ENCODE data around the gene RNPEPL1. TPM values are rescaled to one million over a fixed set of nuclear protein-coding genes. Genes with fewer than 3 reads are reported as not detected.

RNPEPL1 gene
- total and polyA plus RNA-seq, 2 experiments from 2014 or later, result 6.0 to 21.0 TPM

- Mint-ChIP-seq H3K27ac (no peak overlapping the region), H3K9me3 (no peaks in the 10 kb centered on the region), H3K36me3 (ENCODE audit: low read depth) (peaks cover 2% of the 10 kb centered on the region; the same call in 1 of the 3 replicates), H3K27me3 (ENCODE audit: insufficient read depth, low read depth, poor library complexity) (peaks cover 3% of the 10 kb centered on the region), H3K4me1 (no peaks in the 10 kb centered on the region), H3K4me3 (no peak overlapping the region)
- Histone ChIP-seq H3F3A (replicated peaks; ENCODE audit: low read depth) (no peaks in the 10 kb centered on the region), H3K4me2 (no peak overlapping the region), H3K27me3 (ENCODE audit: insufficient read depth) (no peaks in the 10 kb centered on the region), H2AFZ (no peak overlapping the region), H4K20me1 (replicated peaks; ENCODE audit: insufficient read depth) (no peaks in the 10 kb centered on the region; the same call in none of the 2 replicates), H3K79me2 (replicated peaks; ENCODE audit: insufficient read depth) (no peaks in the 10 kb centered on the region), H3K4me3 (no peak overlapping the region), H3K27ac (ENCODE audit: low read depth) (no peak overlapping the region), H3K4me1 (ENCODE audit: insufficient read depth) (no peaks in the 10 kb centered on the region), H3K9me2 (ENCODE audit: insufficient read depth) (no peaks in the 10 kb centered on the region), H3K36me3 (ENCODE audit: insufficient read depth) (no peaks in the 10 kb centered on the region)
- DNase-seq (ENCODE audit: low spot score) (no peak), ATAC-seq (no peak)
- TF ChIP-seq STAT1 (IDR thresholded peaks at IDR 0.05; ENCODE audit: unreplicated experiment) (no peak), CREB1 (CRISPR knock-in tag; IDR thresholded peaks at IDR 0.05; ENCODE audit: low read depth) (no peak), POLR2AphosphoS5 (IDR thresholded peaks at IDR 0.05; ENCODE audit: low read depth) (no peak), EZH2 (IDR thresholded peaks at IDR 0.05; ENCODE audit: low read depth, unreplicated experiment) (no peak), EZH2phosphoT487 (IDR thresholded peaks at IDR 0.05; ENCODE audit: unreplicated experiment) (no peak), ZNF462 (CRISPR knock-in tag; IDR thresholded peaks at IDR 0.05) (no peak), NANOG (IDR thresholded peaks at IDR 0.05; ENCODE audit: borderline replicate concordance) (no peak), ZNF331 (CRISPR knock-in tag; IDR thresholded peaks at IDR 0.05; ENCODE audit: low read depth) (no peak)
- TF ChIP-seq, protein P1, sequence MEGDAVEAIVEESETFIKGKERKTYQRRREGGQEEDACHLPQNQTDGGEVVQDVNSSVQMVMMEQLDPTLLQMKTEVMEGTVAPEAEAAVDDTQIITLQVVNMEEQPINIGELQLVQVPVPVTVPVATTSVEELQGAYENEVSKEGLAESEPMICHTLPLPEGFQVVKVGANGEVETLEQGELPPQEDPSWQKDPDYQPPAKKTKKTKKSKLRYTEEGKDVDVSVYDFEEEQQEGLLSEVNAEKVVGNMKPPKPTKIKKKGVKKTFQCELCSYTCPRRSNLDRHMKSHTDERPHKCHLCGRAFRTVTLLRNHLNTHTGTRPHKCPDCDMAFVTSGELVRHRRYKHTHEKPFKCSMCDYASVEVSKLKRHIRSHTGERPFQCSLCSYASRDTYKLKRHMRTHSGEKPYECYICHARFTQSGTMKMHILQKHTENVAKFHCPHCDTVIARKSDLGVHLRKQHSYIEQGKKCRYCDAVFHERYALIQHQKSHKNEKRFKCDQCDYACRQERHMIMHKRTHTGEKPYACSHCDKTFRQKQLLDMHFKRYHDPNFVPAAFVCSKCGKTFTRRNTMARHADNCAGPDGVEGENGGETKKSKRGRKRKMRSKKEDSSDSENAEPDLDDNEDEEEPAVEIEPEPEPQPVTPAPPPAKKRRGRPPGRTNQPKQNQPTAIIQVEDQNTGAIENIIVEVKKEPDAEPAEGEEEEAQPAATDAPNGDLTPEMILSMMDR (conservative IDR thresholded peaks at IDR 0.05; ENCODE audit: low read depth in 2 of 2), result no peak
Observed at GRCh38 chr2:240600451-240600961, 32.2 kb downstream of the RNPEPL1 start.
